Measurements from ENCODE around the gene LHFPL2.

- no peak for TF ChIP-seq RCOR1 (IDR thresholded peaks at IDR 0.05; ENCODE audit: insufficient replicate concordance, low read length)
- no peak for TF ChIP-seq CTCF (conservative IDR thresholded peaks at IDR 0.05; ENCODE audit: low read depth, low read length)
- TF ChIP-seq MXI1 (IDR thresholded peaks at IDR 0.05; ENCODE audit: borderline replicate concordance, low read depth, low read length), result no peak
- no peak for TF ChIP-seq ELK1 (IDR thresholded peaks at IDR 0.05; ENCODE audit: borderline replicate concordance, low read depth, low read length)
- TF ChIP-seq NFE2L2 (IDR thresholded peaks at IDR 0.05; ENCODE audit: low read depth, low read length), result no peak
- TF ChIP-seq POLR2A (IDR thresholded peaks at IDR 0.05; ENCODE audit: low read depth, low read length), result no peak
- no peak for TF ChIP-seq RFX5 (IDR thresholded peaks at IDR 0.05; ENCODE audit: low read depth, low read length)
- no peak for TF ChIP-seq CEBPB (IDR thresholded peaks at IDR 0.05; ENCODE audit: low read depth, low read length)
- TF ChIP-seq SMC3 (IDR thresholded peaks at IDR 0.05; ENCODE audit: low read depth, low read length), result no peak
These were observed 92.7 kb downstream of the LHFPL2 start for GRCh38 chr5:78555870-78556269.

All from IMR-90 (cell line).